HG03469 (cell line): Measurements from ENCODE around the gene PTPN14.

Source experiments
- ATAC-seq: cut with Tn5 transposase; IDR thresholded peaks from one replicate; pipeline ENCODE4 v1.9.1; 2021; ENCODE audit warnings: mild to moderate bottlenecking, moderate library complexity, moderate number of reproducible peaks; ENCODE audit not compliant: unreplicated experiment

Gene PTPN14

DNA sequence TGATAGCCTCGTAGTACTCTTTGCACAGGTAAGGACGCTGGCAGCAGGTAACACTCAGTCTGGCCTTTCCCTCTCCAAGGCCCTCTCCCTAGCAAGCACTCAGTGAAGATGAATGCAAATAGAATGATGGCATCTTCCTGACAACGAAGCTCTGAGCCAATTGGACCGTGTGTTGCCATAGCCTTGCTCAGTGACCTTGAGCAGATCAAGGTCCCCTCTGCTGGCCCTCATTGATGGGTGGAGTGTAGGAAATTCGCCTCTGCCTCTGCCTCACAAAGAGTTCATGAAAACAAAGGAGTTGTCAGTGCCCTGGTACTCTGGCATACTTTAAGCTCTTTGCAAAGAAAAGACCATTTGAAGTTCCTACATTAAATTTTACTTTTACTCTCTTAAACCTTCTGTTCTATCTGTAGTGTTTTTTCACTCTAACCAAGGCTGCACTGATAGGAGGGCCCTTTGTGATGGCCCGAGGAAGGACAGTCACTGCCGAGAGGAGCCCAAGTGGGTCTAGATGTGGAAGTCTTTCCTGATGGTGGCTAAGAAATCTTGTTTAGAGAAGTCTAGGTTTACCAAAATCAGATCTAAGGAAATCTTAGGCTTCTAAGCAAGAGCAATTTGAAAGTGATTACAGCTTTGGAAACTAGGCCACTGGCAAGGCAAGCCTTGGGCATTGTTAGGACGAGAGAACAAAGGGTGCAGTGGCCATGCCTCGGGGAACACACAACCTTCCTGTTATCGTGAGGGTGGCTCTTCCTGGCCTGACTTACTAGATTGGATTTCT is 232.3 kb downstream of the PTPN14 start:
- ATAC-seq, result no peak

DNA sequence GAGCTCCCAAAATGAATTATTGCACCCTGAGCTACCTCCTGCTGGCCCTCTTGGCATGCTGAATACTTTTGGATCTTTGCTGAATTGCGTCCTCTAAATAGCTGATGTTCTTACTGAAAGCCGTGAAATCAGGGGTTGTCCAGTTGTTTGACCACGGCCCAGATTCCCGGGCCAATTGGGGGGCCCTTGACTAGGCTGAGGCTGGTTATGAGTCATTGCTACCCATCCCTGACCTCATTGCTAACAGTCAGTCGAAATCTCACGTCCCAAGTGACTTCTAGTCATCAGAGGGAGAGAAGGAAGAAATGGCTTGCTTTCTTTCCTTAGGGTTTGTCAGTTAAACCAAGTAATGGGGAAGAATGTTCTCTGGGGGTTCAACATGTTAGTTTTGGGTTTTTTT is 233.0 kb downstream of the PTPN14 start:
- ATAC-seq, result no peak

DNA sequence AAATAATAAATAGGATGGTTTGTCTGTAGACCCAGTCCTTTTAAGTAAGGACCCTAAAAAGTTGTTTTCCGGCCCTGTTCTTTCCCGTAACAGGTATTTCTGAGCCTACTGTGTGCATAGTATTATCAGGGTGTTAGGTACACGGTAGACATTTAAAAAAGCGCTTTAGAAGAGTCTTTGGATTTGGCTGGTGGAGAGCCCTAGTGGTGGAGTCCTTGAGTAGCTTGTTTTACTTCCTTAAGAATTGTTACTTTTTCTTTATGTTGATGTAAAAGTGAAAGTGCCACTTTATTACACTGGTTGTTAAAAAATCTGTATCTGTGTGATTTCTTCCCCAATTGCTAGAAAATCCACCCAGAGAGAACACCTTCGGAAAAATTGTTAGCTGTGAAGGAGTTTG is 233.7 kb downstream of the PTPN14 start:
- no peak for ATAC-seq

DNA sequence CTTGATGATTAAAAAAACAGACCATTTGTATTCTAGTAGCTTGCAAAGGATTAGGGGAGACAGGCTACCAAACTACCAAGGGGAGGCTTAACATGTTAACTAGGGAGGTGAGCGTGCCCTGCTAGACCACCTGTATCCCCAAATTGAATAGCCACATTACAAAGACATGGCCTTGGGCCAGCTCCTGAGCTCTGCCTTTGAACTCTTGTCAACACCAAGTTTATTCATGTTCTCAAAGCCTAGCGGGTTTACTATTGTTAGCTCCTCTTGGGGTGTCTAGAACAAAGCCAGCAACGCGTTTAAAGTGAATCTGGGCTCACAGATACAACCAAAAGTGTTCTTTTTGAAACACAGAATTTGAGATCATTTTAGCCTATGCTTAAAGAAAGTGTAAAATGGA is 234.1 kb downstream of the PTPN14 start:
- ATAC-seq, result no peak

DNA sequence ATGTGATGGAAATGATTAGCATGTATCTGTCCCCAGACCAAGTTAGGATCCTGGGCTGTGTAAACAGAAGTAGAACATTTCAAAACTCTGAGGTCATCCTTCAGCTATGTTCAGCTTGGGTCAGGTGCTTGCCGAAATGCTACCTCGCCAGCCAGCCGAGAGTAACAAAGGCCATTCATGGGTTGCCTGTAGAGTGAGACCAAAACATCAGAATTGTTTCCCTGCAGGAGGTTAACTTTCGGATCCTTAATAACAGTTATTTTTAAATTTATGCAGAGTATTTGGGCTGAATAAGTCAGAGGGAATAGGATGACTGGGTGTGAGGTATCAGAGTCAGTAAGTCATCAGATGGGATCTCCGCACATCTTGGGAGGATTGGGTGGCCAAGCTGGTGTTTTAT is 234.8 kb downstream of the PTPN14 start:
- no peak for ATAC-seq

DNA sequence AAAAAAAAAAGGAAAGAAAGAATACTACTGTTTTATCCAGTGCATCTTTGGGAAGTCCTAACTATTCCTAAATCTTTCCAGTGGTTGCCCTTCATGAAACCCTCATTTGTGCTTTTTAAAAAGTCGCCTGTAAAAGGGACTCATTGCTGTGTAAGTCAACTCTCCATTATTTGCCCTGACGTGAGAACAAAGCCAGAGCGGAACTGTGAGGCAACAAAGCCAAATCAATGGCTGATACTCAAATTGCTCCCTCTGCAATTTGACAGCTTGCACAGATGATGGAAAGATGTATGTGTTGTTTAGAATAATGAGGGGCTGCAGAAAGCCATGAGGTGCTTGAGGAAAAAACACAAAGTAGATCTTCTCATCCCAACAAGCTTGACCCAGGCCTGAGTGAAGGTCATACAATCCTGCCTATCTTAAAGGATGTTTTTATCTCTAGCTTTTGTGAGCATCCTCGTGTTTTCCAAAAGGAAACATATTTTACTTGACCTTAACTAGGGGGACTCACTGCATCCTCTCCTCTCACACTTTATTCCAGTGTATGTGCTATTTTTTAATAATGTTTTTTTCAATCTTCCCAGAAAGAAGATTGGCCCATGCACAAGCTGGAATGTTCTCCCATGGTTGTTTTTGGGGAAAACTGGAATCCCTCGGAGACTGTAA is 237.1 kb downstream of the PTPN14 start:
- no peak for ATAC-seq

DNA sequence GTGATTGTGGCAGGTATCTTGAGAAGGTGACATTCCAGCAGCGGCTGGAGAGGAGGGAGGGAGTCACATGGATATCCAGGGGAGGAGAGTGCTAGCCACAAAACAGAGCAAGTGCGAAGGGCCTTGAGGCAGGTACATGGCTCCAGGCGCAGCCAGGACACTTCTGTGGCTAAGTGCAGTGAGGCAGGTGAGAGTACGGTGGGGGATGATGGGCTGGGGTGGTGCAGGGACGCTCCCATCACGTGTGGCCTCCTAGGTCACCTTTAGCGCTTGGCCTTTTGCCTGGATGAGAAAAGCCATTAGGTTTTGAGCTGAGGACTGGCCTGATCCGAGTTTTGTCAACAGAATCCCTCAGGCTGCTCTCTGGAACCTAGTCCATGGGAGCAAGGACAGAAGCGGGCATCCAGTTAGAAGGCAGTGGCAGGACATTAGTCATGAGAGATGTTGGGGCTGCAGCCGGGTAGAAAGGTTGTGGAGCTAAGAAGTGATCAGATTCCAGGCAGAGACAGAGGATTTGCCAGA is 238.8 kb downstream of the PTPN14 start:
- no peak for ATAC-seq

DNA sequence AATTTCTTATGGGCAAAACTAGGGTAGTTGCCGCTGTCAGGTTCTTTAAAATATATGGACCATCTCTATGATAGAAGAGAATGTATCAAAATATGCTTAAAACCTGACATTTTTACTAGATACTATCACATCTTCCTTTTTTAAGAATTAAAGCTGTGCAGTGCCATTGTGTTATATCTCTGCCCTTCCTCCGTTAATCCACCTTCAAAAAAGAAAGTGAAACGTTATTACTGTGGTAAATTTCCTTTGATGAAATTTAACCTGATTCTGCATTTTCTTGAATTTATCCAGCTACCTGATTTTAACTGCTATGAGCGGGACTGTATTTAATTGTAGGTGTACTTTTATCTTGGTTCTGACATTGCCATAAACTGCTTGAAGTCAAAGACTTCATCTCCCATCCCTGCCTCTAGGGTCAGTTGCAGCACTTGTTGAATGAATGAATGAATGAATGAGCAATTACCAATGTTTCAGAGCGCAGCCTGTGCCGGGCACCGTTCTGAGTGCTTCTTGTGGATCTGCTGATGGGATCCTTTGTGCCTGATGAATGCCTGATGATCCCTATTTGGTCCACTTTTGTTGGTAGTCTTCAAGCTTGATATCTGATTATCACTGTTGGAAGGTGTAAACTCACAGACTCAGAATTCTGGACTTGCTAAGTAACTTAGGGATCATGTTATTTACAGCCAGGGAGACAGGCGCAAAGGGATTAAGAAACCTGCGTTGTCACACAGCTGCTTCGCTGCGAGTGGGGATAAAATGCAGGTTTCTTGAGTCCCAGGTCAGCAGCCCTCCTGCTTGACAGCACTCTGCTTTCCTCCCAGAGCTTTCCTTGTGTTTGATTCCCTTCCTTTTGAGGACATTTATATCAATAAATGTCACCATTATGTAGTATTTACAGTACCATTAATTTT is 240.4 kb downstream of the PTPN14 start:
- no peak for ATAC-seq

DNA sequence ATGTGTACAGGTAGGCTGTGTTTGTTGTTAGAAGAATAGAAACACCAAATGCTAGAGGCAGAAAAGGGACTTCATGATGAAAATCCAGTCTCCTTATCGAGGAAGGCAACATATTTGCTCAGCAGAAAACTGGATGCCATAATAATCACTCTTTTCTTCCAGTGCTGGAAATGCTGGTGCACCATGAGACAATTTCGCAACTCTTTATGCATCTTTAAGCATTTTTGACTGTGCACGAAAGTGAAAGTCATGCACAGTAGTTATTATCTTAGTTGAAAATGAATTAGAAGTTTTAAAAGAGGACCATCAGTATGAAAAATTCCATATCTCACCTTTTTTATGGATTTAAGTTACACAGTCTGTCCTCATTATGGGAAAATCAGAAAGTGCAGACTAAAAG is 241.4 kb downstream of the PTPN14 start:
- ATAC-seq, result peak; percentile 75

DNA sequence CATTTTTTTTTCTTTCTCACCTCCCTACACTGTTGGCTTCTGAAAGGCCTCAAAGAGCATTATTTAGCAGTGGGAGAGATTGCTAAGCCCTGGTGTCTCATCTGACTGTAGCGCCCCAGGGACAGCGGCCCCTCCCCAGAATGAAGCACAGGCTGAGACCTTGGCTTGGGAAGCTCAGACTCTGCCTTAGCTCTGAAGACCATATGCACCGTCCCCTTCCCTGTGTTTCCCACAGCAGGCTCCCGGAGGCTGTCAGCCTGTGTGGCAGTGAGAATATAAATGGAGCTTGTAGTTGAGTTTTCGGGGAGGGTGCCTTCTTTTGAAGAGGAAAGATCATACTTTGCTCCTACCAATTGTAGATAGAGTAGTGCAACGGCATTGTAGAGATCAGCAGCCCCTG is 245.1 kb downstream of the PTPN14 start:
- ATAC-seq, result no peak

DNA sequence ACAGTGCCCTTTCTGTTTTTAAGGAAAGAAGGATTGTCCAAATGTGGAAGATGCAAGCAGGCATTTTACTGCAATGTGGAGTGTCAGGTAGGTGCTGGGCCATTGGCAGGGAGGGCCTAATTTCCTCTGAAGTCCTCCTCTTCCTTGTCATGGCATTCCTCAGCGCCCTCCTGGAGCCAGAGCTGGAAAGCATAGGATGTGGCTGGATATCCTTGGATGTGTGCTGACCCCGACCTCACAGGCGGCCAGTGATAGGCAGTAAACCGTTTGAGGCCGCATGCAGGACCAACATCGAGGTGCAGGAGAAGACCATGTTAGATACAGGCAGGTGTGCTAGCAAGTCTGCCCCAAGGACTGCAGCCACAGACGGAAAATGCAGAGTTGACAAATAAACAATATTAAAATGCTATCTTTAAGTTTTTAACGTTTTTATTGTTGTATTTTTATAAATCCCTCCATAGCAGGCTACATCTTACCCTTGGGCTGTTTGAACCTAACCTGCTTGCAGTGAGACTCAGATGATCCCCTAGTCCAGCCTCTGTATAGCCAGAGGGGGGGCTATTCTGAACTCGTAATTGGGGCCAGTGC is 246.1 kb downstream of the PTPN14 start:
- no peak for ATAC-seq

DNA sequence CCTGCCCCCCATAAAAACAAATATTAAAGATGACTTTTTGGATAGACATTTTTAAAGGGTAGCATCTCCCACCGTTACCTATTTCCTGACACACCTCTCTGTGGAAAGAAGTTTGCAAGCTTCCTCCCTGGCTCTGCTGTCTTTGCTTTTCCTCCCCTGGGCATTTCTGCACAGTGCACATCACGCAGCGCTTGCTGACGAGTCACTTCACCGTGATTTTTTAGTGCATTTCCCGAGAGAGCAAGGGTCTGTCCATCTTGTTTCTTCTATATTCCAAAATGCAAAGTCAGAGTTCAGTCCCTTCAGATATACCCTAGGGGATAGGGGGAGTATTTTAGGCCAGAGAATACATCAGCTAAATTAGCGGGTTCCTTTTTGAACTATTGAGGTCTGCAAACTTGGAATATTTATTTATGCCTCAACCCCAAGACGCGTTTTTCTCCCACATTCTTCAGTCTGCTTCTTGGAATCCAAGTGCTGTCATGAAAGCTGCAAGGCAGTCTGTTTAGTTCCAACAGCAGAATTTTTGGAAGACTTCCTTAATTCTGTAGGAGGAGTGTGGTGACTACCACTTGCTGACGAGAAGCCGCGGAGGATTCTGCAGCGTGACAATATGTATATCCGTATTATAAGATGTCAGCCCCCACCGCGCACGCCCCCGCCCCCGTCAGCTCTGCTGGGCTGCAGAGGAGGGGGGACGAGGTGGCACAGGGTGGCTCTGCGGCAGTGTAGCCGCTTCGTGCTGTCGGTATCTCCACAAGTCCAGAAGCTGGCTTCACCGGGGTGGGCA is 248.1 kb downstream of the PTPN14 start:
- no peak for ATAC-seq

DNA sequence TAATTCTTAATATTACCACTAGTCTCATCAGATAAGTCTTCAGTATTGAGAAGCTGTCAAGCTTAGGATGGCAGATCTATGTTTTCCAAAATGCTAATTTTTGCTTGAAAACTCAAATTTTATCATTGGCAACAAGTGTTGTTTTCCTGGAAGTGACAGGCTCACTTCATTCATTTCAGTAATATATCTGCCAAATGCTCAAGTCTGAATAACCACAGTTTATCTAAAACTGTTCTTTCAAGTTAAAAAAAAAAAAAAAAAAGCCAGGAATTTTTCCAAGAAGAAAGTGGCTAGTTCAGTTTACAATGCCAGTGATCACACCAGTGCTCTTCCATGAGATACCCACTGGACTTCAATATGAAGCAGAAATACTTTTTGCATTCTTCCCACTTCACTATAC is 249.9 kb downstream of the PTPN14 start:
- no peak for ATAC-seq

DNA sequence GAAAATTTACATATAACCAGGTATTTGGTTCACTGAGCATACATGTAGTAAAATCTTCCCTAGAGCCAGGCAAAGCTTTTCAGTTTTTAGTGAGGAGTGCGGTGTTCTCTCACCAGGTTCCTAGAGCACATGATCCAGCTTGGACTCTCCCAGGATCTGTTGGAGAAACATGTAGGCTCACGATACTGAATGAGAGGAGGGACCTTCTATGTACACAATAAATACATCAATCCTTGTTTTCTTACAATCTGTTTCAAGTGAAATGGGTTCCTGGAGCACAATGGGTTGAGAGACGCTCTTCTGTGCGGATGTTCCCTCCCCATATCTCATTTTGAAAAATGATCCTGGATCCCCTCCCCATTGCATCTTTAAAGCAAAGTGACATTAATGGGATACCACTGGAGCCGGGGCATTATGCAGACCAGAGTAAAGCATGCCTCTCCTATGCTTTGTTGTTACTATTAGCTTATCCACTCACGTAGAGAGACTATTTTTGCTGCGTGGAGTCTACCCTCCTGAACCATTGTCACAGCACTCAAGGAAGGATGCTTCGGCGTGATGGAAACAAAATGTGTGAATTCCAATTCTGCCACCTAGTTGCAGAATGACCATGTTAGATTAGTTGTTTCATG is 251.1 kb downstream of the PTPN14 start:
- ATAC-seq, result no peak
